ENCODE measurements around the gene DACT2.

DNA sequence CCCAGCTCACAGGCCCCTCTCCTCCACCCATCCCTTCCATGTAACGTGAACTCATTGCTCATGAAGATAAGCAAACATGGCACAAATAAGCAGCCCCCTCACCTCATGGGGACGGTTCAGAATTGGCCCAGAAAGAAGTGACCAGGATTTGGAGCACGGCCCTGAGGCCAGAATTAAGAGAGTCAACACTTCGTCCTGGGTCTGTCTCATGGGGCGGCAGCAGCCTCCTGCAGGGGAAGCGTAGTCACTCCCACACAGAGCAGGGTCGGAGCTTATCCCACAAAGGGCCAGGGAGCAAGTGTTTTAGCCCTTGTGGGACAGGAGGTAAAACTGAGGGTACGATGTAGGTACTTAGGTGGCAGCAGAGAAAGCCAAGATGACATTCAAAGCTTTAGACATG lies 28.6 kb upstream of the DACT2 start:
- TF ChIP-seq, protein P1, sequence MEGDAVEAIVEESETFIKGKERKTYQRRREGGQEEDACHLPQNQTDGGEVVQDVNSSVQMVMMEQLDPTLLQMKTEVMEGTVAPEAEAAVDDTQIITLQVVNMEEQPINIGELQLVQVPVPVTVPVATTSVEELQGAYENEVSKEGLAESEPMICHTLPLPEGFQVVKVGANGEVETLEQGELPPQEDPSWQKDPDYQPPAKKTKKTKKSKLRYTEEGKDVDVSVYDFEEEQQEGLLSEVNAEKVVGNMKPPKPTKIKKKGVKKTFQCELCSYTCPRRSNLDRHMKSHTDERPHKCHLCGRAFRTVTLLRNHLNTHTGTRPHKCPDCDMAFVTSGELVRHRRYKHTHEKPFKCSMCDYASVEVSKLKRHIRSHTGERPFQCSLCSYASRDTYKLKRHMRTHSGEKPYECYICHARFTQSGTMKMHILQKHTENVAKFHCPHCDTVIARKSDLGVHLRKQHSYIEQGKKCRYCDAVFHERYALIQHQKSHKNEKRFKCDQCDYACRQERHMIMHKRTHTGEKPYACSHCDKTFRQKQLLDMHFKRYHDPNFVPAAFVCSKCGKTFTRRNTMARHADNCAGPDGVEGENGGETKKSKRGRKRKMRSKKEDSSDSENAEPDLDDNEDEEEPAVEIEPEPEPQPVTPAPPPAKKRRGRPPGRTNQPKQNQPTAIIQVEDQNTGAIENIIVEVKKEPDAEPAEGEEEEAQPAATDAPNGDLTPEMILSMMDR (IDR thresholded peaks at IDR 0.05; ENCODE audit: low read depth, low read length), result no peak
- no peak for TF ChIP-seq POLR2A (IDR thresholded peaks at IDR 0.05; ENCODE audit: extremely low read depth, insufficient read length)
- TF ChIP-seq, protein P2, sequence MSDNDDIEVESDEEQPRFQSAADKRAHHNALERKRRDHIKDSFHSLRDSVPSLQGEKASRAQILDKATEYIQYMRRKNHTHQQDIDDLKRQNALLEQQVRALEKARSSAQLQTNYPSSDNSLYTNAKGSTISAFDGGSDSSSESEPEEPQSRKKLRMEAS (IDR thresholded peaks at IDR 0.05; ENCODE audit: low read depth, low read length), result no peak
